K562 treated with DMSO at 1 percent for 24 hours (cell line): ENCODE data around the gene IPO4. TPM values are rescaled to one million over a fixed set of nuclear protein-coding genes. Genes with fewer than 3 reads are reported as not detected.

Source experiments
- total RNA-seq: library from RNA; unstranded; fragments of 300-600 nt; gene quantifications from 2 replicates; pipeline ENCODE4 v1.2.3, GENCODE V29; 2022; ENCODE audit warnings: low read depth; ENCODE audit not compliant: insufficient read depth

The IPO4 gene
- total RNA-seq, result 16.3 and 21.4 TPM in 2 replicates

DNA sequence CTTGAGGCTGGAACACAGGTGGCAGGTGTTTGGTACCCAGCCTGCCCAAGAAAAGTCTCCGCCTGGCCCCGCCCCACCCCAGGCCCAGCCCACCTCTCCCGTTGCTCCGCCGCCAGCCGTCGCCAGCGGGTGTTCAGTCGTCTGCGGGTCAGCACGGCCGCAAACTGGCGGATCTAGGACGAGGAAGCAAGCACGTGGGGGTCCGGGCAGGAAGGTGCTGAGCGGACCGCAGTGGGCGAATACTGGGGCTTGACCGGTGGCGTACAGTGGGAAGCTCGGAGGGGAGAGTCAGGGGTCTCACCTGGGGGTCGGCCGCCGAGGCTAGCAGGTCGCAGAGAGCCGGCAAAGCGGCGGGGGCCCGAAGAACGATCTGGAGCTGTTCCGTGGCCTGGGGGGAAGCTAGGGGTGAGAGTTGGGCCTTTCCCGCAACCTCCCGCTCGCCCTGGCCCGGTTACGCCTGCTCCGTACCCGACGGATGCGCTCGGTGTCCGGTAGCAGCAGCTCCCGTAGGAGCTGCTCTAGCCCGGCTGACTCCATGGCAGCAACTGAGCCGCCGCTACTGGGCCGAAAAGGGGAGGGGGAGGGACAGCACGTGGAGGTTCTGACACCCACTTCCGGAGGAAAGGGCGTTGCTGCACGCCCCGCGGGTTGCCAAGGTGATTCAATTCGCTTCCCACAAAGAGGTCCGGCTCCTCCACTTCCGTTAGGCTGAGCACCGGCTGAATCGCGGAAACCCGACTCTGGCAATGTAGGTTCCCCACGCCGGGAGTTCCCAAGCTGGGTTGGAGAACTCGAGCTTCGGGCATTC is at the start of gene IPO4:
IPO4 (minus strand) TSS at position 566 of the 808 bp plus-strand sequence; CDS start at position 537, 29 bp downstream.

DNA sequence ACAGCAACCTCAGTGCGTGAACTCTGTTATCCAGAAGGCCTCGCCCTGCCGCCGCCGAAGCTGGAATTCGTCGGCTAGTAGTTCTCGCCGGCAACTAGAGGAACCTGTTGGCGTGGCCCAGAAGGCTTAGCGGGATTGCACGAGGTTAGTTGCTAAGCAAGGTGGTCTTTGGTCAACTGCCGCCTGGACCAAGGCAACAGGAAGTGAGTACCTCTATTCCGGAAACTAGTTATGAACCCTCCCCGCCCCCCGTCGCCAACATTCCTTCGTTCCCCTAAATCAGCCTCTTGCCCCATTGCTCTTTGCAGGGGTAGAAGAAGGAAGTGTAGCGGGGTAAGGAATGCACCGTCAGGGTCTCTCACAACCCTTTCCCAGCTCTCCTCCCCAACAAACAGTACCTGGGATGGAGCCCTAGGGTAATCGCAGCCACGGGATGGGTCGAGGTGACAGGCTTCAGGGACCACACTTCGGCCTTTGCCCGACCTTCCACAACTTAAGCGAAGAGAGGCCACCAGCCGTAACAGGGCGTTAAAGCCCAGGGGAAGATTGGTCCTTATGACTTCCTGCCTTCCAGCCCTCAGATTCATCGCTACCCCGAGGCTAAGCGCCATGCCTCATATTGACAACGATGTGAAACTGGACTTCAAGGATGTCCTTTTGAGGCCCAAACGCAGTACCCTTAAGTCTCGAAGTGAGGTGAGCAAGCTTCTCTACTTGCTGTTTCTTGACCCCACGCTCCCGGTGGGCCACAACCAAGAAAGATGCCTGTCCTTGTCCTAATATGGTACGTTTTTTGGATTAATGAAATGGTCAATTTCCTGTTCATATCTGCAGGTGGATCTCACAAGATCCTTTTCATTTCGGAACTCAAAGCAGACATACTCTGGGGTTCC is 44.3 kb upstream of the IPO4 start, which contains the start of gene GMPR2:
GMPR2 (plus strand) TSS at position 285 of the 893 bp plus-strand sequence; CDS start at position 610, 325 bp downstream.

GRCh38 chr14:24232121-24232644 is 43.6 kb upstream of the IPO4 start, which contains the start of gene NEDD8:
TSS of gene NEDD8 (minus strand) at chr14:24232367. CDS start at chr14:24232267, 100 bp downstream.

GRCh38 chr14:24215495-24216344 is 27.1 kb upstream of the IPO4 start, which contains the start of gene MDP1:
TSS of gene MDP1 (minus strand) at chr14:24216066. CDS start at chr14:24215955, 111 bp downstream.

DNA sequence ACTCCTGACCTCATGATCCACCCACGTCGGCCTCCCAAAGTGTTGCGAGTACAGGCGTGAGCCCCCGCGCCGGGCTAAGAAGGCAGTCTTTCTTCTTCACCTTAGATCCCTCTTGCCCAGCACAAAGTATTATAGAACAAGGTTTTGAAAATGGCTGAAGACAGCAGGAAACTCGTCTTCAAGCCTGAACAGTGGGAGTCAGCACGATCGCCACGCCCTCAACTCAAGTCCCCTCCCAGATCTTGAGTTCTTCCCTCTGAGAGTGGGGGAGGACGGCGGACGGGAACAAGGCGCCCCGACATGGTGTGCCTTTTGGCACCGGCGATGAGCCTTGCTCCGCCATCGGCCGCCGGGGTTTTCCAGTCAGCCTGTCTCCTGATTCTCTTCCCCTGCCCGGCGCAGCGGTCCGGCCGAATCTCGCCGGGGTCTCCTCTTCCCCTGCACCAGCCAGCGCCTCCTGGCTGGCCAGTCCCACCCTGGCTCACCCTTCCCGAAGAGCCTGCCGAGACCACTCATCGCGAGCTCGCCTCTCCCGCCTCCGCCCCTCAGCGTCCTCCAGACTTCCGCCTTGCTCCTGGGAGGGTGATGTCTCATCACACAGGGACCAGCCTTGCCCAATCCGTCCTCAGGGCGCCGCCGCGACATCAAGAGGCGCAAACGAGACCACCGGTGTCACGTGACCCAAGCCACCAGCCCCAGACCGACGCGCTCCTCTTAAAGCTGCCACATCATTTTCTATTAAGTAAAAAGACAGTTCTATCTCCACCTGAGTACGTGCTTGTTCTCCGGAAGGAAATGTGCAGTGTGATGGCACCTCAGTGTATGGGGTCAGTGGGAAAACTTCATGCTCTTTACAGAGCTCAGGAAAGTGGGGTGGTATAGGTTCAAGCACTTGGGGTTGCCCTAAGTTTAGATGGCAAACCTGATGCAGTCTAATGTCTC is 24.6 kb upstream of the IPO4 start, which contains the start of gene CHMP4A:
CHMP4A (minus strand) TSS at position 565 of the 942 bp plus-strand sequence; CDS start at position 516, 49 bp downstream.

GRCh38 chr14:24195186-24196070 is 6.8 kb upstream of the IPO4 start, which contains the start of gene TM9SF1:
TSS of gene TM9SF1 (minus strand) at chr14:24195441. CDS start at chr14:24195019, 422 bp downstream.

DNA sequence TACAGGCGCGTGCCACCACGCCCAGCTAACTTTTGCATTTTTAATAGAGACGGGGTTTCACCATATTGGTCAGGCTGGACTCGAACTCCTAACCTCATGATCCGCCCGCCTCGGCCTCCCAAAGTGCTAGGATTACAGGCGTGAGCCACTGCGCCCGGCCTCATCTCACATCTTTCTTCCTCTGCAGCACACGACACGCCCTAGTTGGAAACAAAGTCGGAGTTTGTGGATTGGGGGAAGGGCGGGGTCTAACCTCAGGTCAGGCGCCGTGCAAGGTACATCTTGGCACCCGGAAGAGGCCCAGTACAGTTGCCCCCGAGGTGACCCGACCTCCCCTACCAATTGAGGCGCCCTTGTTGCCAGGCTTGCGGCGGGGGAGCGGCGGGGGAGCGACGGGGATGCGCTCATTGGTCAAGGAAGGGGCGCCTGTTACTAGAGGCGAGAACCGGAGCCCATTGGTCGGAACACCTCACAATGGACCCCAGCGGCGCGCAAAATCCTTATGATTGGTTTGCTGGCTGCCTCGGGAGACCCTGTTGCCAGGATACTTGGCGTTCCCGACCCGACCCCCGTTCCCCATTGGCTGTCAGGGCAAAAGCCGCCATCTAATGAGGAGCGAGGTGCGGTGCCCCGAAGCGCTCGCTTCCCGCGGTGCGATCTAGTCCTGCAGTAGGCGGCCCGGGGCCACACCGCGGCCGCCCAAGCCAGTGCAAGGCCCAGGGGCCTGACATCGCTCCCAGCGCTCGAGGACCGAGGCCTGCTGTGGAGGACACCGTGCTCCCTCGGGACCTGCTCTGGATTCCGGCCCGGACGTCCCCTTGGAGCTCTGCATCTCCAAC is 17.0 kb downstream of the IPO4 start, which contains the start of gene REC8:
REC8 (plus strand) TSS at position 659 of the 839 bp plus-strand sequence. CDS start 473 bp downstream, outside the sequence.

DNA sequence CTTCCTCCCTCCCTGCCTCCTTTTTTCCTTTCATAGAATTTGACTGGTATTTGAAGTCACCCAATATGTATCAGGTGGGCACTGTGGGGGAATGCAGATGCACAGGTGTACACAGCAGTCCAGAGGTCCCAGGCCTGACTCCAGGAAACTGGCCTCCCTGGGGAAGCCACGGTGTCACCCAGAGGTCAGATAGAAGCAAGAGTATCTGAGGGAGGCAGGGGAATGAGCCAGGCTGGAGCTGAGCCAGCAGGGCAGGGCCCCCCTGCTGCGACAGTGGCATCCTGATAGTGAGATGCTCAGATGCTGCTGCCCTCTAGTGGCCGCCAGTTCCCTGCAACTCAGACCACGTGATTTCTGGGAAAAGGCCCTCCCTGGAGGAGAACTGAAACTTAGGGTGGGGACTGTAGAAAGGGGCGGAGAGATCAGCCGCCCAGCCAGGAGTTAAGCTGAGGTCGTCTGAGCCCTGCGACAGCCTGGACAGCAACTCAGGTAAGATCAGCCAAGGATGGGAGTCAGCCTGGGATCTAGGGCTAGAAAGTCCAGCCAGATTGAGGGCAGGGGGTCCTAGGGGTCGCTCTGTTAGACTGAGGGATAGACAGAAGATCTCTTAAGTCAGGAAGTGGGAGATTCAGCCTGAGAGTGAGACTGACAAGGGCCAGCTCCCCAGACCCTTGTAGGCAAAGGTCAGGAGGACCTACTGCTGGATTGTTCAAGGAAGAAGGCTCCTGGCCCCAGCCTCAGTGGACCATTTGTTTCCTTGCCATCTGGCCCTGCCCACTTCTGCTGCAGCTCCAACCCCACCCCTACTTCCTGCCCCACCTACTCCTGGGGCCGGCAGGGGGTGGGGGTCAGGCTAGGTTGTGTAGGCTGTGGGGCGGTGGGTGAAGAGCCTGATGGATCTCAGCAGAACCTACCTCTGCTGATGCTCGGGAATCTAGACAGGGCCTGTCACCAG is 27.5 kb downstream of the IPO4 start, which contains the start of gene IRF9:
IRF9 (plus strand) TSS at position 416 of the 955 bp plus-strand sequence. CDS start 880 bp downstream, outside the sequence.

DNA sequence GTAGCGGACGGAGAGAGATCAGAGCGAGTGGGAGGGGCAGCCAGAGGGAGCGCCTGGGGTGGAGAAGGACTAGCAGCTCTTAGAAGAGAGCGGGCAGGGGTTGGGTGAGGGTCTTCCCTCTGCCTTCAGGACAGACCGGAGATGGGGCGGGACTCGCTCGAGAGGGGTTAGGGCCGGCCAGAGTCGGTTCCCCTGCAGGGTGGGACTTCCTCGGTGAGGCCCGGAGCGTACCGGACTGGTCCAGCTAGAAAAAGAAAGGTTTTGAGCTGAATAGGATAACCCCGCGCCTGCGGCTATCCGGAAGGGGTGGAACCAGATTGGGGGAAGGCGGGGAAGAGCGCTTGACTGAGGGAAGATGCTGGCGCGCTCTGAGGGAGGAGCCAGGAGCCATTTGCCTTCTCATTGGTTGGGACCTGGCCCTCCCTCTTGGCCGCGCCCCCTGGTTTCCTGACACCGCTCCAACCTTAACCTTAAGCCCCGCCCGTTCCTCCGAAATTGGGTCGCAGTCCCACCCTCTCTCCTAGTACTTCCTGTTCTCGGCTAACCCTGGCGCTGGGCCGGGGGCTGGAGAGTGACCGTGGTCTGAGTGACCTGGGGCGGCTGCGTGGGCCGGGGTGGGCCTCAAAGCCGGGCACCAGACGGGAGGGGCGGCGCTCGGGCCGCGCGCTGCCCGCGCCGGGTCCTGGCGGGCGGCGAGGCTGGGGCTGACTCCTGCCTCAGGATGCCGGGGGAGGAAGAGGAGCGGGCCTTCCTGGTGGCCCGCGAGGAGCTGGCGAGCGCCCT is 41.4 kb downstream of the IPO4 start, which contains the start of gene RNF31:
RNF31 (plus strand) TSS at position 521 of the 783 bp plus-strand sequence; CDS start at position 722, 201 bp downstream.

GRCh38 chr14:24146453-24146977 is 42.1 kb downstream of the IPO4 start, which contains the start of gene PSME2:
TSS of gene PSME2 (minus strand) at chr14:24146610. CDS start at chr14:24146581, 29 bp downstream.

GRCh38 chr14:24141097-24141880 is 47.3 kb downstream of the IPO4 start, which contains the start of gene EMC9:
TSS of gene EMC9 (minus strand) at chr14:24141591. CDS start at chr14:24141304, 287 bp downstream.

GRCh38 chr14:24135834-24136683 is 52.6 kb downstream of the IPO4 start, which contains the start of gene PSME1:
TSS of gene PSME1 (plus strand) at chr14:24136194. CDS start at chr14:24136263, 69 bp downstream.

GRCh38 chr14:24130380-24130716 is 58.3 kb downstream of the IPO4 start, which contains the start of gene FITM1:
TSS of gene FITM1 (plus strand) at chr14:24130659. CDS start at chr14:24131564, 905 bp downstream.

